K562 (cell line): Measurements from ENCODE around the gene FGF2.

ENCODE experiments used
- HCFC1 ChIP-seq: IDR thresholded peaks from 2 replicates; pipeline ENCODE4 v1.6.1; 2012; ENCODE audit warnings: low read depth, low read length, improper control_type of control experiment
- POLR2AphosphoS5 ChIP-seq: IDR thresholded peaks from 2 replicates; pipeline ENCODE4 v1.6.1; 2011; ENCODE audit warnings: mild to moderate bottlenecking, low read depth, low read length, moderate library complexity; ENCODE audit not compliant: control insufficient read depth, insufficient read depth
- ZNF274 ChIP-seq: IDR thresholded peaks from 2 replicates; pipeline ENCODE4 v1.6.1; 2011; ENCODE audit warnings: low read depth, mild to moderate bottlenecking, low read length, moderate library complexity, borderline replicate concordance
- TF ChIP-seq, protein P1 (sequence below): fragments of 450-650 bp; IDR thresholded peaks from 2 replicates; pipeline ENCODE4 v1.6.1; 2016; ENCODE audit warnings: mild to moderate bottlenecking
- TF ChIP-seq, protein P2 (sequence below): fragments of 200-600 bp; sonication (generic); IDR thresholded peaks from one replicate; pipeline ENCODE4 v1.6.1; 2012; ENCODE audit warnings: mild to moderate bottlenecking, low read depth, low read length, inconsistent platforms
- TF ChIP-seq, protein P3 (sequence below), 3 experiments: IDR thresholded peaks in 2 of 3; conservative IDR thresholded peaks in 1 of 3; 2 replicates each; pipeline ENCODE4 v1.5.1; 2011 to 2012; ENCODE audit warnings: low read length in 3 of 3, mild to moderate bottlenecking in 3 of 3, control low read depth in 2 of 3, improper control_type of control experiment in 1 of 3, inconsistent platforms in 1 of 3, low read depth in 1 of 3, mixed read lengths in 1 of 3, moderate library complexity in 1 of 3; ENCODE audit not compliant: insufficient read depth in 2 of 3

DNA sequence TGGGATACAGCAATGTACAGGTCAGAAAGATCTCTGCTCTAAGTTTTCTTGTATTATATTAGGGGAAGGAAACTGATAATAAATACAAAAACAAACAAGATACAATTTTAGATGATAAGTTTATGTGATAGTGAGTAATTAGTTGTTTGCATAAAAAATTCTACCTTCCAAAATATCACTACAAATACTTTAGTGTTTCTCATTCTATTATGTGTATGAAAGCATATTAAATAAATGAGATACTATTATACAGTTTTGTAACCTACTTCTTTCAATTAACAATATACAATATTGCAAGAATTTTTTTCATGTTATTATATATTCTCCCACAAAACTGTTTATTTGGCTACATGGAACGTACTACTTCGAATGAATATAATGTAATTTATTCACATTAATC is 4.2 kb upstream of the FGF2 start:
- no peak for TF ChIP-seq HCFC1
- TF ChIP-seq, protein P1, sequence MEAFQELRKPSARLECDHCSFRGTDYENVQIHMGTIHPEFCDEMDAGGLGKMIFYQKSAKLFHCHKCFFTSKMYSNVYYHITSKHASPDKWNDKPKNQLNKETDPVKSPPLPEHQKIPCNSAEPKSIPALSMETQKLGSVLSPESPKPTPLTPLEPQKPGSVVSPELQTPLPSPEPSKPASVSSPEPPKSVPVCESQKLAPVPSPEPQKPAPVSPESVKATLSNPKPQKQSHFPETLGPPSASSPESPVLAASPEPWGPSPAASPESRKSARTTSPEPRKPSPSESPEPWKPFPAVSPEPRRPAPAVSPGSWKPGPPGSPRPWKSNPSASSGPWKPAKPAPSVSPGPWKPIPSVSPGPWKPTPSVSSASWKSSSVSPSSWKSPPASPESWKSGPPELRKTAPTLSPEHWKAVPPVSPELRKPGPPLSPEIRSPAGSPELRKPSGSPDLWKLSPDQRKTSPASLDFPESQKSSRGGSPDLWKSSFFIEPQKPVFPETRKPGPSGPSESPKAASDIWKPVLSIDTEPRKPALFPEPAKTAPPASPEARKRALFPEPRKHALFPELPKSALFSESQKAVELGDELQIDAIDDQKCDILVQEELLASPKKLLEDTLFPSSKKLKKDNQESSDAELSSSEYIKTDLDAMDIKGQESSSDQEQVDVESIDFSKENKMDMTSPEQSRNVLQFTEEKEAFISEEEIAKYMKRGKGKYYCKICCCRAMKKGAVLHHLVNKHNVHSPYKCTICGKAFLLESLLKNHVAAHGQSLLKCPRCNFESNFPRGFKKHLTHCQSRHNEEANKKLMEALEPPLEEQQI, result no peak
- TF ChIP-seq, protein P2, sequence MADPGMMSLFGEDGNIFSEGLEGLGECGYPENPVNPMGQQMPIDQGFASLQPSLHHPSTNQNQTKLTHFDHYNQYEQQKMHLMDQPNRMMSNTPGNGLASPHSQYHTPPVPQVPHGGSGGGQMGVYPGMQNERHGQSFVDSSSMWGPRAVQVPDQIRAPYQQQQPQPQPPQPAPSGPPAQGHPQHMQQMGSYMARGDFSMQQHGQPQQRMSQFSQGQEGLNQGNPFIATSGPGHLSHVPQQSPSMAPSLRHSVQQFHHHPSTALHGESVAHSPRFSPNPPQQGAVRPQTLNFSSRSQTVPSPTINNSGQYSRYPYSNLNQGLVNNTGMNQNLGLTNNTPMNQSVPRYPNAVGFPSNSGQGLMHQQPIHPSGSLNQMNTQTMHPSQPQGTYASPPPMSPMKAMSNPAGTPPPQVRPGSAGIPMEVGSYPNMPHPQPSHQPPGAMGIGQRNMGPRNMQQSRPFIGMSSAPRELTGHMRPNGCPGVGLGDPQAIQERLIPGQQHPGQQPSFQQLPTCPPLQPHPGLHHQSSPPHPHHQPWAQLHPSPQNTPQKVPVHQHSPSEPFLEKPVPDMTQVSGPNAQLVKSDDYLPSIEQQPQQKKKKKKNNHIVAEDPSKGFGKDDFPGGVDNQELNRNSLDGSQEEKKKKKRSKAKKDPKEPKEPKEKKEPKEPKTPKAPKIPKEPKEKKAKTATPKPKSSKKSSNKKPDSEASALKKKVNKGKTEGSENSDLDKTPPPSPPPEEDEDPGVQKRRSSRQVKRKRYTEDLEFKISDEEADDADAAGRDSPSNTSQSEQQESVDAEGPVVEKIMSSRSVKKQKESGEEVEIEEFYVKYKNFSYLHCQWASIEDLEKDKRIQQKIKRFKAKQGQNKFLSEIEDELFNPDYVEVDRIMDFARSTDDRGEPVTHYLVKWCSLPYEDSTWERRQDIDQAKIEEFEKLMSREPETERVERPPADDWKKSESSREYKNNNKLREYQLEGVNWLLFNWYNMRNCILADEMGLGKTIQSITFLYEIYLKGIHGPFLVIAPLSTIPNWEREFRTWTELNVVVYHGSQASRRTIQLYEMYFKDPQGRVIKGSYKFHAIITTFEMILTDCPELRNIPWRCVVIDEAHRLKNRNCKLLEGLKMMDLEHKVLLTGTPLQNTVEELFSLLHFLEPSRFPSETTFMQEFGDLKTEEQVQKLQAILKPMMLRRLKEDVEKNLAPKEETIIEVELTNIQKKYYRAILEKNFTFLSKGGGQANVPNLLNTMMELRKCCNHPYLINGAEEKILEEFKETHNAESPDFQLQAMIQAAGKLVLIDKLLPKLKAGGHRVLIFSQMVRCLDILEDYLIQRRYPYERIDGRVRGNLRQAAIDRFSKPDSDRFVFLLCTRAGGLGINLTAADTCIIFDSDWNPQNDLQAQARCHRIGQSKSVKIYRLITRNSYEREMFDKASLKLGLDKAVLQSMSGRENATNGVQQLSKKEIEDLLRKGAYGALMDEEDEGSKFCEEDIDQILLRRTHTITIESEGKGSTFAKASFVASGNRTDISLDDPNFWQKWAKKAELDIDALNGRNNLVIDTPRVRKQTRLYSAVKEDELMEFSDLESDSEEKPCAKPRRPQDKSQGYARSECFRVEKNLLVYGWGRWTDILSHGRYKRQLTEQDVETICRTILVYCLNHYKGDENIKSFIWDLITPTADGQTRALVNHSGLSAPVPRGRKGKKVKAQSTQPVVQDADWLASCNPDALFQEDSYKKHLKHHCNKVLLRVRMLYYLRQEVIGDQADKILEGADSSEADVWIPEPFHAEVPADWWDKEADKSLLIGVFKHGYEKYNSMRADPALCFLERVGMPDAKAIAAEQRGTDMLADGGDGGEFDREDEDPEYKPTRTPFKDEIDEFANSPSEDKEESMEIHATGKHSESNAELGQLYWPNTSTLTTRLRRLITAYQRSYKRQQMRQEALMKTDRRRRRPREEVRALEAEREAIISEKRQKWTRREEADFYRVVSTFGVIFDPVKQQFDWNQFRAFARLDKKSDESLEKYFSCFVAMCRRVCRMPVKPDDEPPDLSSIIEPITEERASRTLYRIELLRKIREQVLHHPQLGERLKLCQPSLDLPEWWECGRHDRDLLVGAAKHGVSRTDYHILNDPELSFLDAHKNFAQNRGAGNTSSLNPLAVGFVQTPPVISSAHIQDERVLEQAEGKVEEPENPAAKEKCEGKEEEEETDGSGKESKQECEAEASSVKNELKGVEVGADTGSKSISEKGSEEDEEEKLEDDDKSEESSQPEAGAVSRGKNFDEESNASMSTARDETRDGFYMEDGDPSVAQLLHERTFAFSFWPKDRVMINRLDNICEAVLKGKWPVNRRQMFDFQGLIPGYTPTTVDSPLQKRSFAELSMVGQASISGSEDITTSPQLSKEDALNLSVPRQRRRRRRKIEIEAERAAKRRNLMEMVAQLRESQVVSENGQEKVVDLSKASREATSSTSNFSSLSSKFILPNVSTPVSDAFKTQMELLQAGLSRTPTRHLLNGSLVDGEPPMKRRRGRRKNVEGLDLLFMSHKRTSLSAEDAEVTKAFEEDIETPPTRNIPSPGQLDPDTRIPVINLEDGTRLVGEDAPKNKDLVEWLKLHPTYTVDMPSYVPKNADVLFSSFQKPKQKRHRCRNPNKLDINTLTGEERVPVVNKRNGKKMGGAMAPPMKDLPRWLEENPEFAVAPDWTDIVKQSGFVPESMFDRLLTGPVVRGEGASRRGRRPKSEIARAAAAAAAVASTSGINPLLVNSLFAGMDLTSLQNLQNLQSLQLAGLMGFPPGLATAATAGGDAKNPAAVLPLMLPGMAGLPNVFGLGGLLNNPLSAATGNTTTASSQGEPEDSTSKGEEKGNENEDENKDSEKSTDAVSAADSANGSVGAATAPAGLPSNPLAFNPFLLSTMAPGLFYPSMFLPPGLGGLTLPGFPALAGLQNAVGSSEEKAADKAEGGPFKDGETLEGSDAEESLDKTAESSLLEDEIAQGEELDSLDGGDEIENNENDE, result no peak
- TF ChIP-seq, protein P3, sequence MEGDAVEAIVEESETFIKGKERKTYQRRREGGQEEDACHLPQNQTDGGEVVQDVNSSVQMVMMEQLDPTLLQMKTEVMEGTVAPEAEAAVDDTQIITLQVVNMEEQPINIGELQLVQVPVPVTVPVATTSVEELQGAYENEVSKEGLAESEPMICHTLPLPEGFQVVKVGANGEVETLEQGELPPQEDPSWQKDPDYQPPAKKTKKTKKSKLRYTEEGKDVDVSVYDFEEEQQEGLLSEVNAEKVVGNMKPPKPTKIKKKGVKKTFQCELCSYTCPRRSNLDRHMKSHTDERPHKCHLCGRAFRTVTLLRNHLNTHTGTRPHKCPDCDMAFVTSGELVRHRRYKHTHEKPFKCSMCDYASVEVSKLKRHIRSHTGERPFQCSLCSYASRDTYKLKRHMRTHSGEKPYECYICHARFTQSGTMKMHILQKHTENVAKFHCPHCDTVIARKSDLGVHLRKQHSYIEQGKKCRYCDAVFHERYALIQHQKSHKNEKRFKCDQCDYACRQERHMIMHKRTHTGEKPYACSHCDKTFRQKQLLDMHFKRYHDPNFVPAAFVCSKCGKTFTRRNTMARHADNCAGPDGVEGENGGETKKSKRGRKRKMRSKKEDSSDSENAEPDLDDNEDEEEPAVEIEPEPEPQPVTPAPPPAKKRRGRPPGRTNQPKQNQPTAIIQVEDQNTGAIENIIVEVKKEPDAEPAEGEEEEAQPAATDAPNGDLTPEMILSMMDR (IDR thresholded peaks at IDR 0.05 in 2 of 3, conservative IDR thresholded peaks at IDR 0.05 in 1 of 3; ENCODE audit: insufficient read depth in 2 of 3, low read depth in 1 of 3, low read length in 3 of 3), result no peak
- TF ChIP-seq POLR2AphosphoS5, result no peak
- no peak for TF ChIP-seq ZNF274
